ENCODE data around the gene ELMOD1.

- TF ChIP-seq GABPA (IDR thresholded peaks at IDR 0.05; ENCODE audit: low read depth) (no peak), SMC3 (IDR thresholded peaks at IDR 0.05; ENCODE audit: borderline replicate concordance, low read length) (no peak), JUND (IDR thresholded peaks at IDR 0.05; ENCODE audit: low read depth, low read length) (no peak), CTCF (IDR thresholded peaks at IDR 0.05 in 2 of 3, conservative IDR thresholded peaks at IDR 0.05 in 1 of 3; ENCODE audit: control insufficient read depth in 2 of 3, extremely low read depth in 1 of 3, insufficient read depth in 1 of 3, low read depth in 3 of 3, low read length in 3 of 3) (no peak), RAD21 (IDR thresholded peaks at IDR 0.05; ENCODE audit: insufficient read depth, low read depth, low read length) (no peak), MYC (IDR thresholded peaks at IDR 0.05; ENCODE audit: insufficient read depth, insufficient read length, insufficient replicate concordance, low read length, severe bottlenecking) (no peak), PKNOX1 (IDR thresholded peaks at IDR 0.05) (no peak)
Measured at GRCh38 chr11:107609400-107610218, 18.7 kb downstream of the ELMOD1 start.

Data from GM12878 (cell line).